NCI-H1105 (cell line): ENCODE data around the gene CD37.
A peak's percentile ranks its signal among the peaks of the same experiment; 100 is the strongest.
"Not testable (repeated sequence)": the region's sequence is repeated elsewhere in the genome, so short reads cannot be mapped to it uniquely, and the experiment has no call there.

Experiments
- DNase-seq: peaks from one replicate; lab custom pipeline; 2025; lab: John Stamatoyannopoulos, UW

Gene CD37

GRCh38 chr19:49335071-49335783, at the start of gene CD37:
CD37 (plus strand) TSS chr19:49335406; CDS start chr19:49335541, 135 bp downstream.
- no peak for DNase-seq

- DNase-seq, result no peak
Observed at GRCh38 chr19:49287141-49287770, 48.0 kb upstream of the CD37 start.

GRCh38 chr19:49288205-49288604, 47.0 kb upstream of the CD37 start:
- not testable (repeated sequence) for DNase-seq

GRCh38 chr19:49289286-49289685, 45.9 kb upstream of the CD37 start:
- DNase-seq, result not testable (repeated sequence)

- DNase-seq, result no peak
Observed at GRCh38 chr19:49290517-49290916, 44.7 kb upstream of the CD37 start.

GRCh38 chr19:49294401-49294800, 40.8 kb upstream of the CD37 start:
- no peak for DNase-seq

GRCh38 chr19:49295208-49295880, 39.9 kb upstream of the CD37 start:
- DNase-seq, result no peak

- no peak for DNase-seq
Observed at GRCh38 chr19:49297403-49297802, 37.8 kb upstream of the CD37 start.

- DNase-seq, result not testable (repeated sequence)
Observed at GRCh38 chr19:49298653-49299052, 36.6 kb upstream of the CD37 start.

GRCh38 chr19:49301165-49301865, 33.9 kb upstream of the CD37 start:
- peak; percentile 56 for DNase-seq

- no peak for DNase-seq
Observed at GRCh38 chr19:49301866-49302252, 33.3 kb upstream of the CD37 start.

GRCh38 chr19:49306734-49307133, 28.5 kb upstream of the CD37 start:
- not testable (repeated sequence) for DNase-seq

- no peak for DNase-seq
Observed at GRCh38 chr19:49309087-49309486, 26.1 kb upstream of the CD37 start.

GRCh38 chr19:49315111-49315510, 20.1 kb upstream of the CD37 start:
- DNase-seq, result no peak

GRCh38 chr19:49316284-49316683, 18.9 kb upstream of the CD37 start:
- no peak for DNase-seq

- no peak for DNase-seq
Observed at GRCh38 chr19:49318296-49318695, 16.9 kb upstream of the CD37 start.

- no peak for DNase-seq
Observed at GRCh38 chr19:49324801-49325576, 10.2 kb upstream of the CD37 start, which contains the start of gene SLC6A16. SLC6A16 (minus strand) TSS chr19:49325191; CDS start chr19:49311347, 13,844 bp downstream.

- not testable (repeated sequence) for DNase-seq
Observed at GRCh38 chr19:49325756-49326155, 9.4 kb upstream of the CD37 start.

- DNase-seq, result no peak
Observed at GRCh38 chr19:49326165-49326704, 9.0 kb upstream of the CD37 start.

- DNase-seq, result no peak
Observed at GRCh38 chr19:49327878-49328544, 7.2 kb upstream of the CD37 start.

GRCh38 chr19:49328741-49329140, 6.5 kb upstream of the CD37 start:
- DNase-seq, result no peak
